ENCODE measurements around the gene CDH12. TPM values are rescaled to one million over a fixed set of nuclear protein-coding genes. Genes with fewer than 3 reads are reported as not detected.
"Not testable (repeated sequence)": the region's sequence is repeated elsewhere in the genome, so short reads cannot be mapped to it uniquely, and the experiment has no call there.

The CDH12 gene
- total RNA-seq, 3 donors from 2014 or later, result 0.33 to 2.6 (median 1.1) TPM

DNA sequence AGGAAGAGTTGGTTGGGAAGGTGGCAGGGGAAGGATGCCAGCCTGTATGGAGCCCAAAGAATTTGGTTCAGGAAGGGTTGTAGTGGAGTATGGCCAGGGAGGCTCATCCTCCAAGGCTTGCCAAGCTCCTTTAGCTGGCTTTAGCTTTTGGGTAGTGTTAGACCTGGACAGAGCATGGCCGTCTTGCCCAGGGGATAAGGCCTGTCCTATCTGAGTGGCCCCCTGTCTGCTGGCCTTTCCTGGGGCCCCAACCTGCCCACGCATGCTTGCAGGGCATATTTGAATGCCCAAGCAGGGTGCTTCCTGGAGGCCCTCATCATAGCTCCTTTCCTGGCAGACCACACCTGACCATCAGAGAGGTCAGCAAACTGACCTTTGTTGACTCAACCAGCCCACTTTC is 227.7 kb downstream of the CDH12 start:
- no peak overlapping the region for H3K4me3 ChIP-seq
- intact Hi-C loops (cut with DNase I; ENCODE audit: low total_unique reads), result no loop called here
- no peak for DNase-seq (ENCODE audit: low spot score in 2 of 2)
- no peaks in the 10 kb centered on the region for H3K9me3 ChIP-seq
- TF ChIP-seq, protein P1, sequence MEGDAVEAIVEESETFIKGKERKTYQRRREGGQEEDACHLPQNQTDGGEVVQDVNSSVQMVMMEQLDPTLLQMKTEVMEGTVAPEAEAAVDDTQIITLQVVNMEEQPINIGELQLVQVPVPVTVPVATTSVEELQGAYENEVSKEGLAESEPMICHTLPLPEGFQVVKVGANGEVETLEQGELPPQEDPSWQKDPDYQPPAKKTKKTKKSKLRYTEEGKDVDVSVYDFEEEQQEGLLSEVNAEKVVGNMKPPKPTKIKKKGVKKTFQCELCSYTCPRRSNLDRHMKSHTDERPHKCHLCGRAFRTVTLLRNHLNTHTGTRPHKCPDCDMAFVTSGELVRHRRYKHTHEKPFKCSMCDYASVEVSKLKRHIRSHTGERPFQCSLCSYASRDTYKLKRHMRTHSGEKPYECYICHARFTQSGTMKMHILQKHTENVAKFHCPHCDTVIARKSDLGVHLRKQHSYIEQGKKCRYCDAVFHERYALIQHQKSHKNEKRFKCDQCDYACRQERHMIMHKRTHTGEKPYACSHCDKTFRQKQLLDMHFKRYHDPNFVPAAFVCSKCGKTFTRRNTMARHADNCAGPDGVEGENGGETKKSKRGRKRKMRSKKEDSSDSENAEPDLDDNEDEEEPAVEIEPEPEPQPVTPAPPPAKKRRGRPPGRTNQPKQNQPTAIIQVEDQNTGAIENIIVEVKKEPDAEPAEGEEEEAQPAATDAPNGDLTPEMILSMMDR (IDR thresholded peaks at IDR 0.05), result no peak
- TF ChIP-seq POLR2A (IDR thresholded peaks at IDR 0.05), result no peak
- TF ChIP-seq POLR2AphosphoS5 (IDR thresholded peaks at IDR 0.05), result no peak
- no peaks in the 10 kb centered on the region for H3K4me1 ChIP-seq
- no peaks in the 10 kb centered on the region for H3K27me3 ChIP-seq
- no peak overlapping the region for H3K27ac ChIP-seq
- no peaks in the 10 kb centered on the region for H3K36me3 ChIP-seq

- intact Hi-C loops (cut with DNase I; ENCODE audit: low total_unique reads), result no loop called here
- H3K4me1 ChIP-seq, result no peaks in the 10 kb centered on the region
- H3K9me3 ChIP-seq, result no peaks in the 10 kb centered on the region
- no peaks in the 10 kb centered on the region for H3K36me3 ChIP-seq
- no peaks in the 10 kb centered on the region for H3K27me3 ChIP-seq
- no peak for DNase-seq (ENCODE audit: low spot score in 2 of 2)
- H3K27ac ChIP-seq, result no peak overlapping the region
- TF ChIP-seq POLR2A (IDR thresholded peaks at IDR 0.05) (no peak), POLR2AphosphoS5 (IDR thresholded peaks at IDR 0.05) (no peak)
- TF ChIP-seq, protein P1 (IDR thresholded peaks at IDR 0.05), result no peak
- H3K4me3 ChIP-seq, result no peak overlapping the region
Measured at GRCh38 chr5:22621084-22621483, 232.1 kb downstream of the CDH12 start.

GRCh38 chr5:22615964-22616363 is 237.2 kb downstream of the CDH12 start:
- H3K27ac ChIP-seq, result no peak overlapping the region
- no peak for TF ChIP-seq POLR2AphosphoS5 (IDR thresholded peaks at IDR 0.05)
- TF ChIP-seq POLR2A (IDR thresholded peaks at IDR 0.05), result no peak
- TF ChIP-seq, protein P1 (IDR thresholded peaks at IDR 0.05), result no peak
- H3K9me3 ChIP-seq, result no peaks in the 10 kb centered on the region
- intact Hi-C loops (cut with DNase I; ENCODE audit: low total_unique reads), result no loop called here
- H3K4me3 ChIP-seq, result no peak overlapping the region
- no peaks in the 10 kb centered on the region for H3K27me3 ChIP-seq
- no peaks in the 10 kb centered on the region for H3K4me1 ChIP-seq
- no peaks in the 10 kb centered on the region for H3K36me3 ChIP-seq
- no peak for DNase-seq (ENCODE audit: low spot score in 2 of 2)

DNA sequence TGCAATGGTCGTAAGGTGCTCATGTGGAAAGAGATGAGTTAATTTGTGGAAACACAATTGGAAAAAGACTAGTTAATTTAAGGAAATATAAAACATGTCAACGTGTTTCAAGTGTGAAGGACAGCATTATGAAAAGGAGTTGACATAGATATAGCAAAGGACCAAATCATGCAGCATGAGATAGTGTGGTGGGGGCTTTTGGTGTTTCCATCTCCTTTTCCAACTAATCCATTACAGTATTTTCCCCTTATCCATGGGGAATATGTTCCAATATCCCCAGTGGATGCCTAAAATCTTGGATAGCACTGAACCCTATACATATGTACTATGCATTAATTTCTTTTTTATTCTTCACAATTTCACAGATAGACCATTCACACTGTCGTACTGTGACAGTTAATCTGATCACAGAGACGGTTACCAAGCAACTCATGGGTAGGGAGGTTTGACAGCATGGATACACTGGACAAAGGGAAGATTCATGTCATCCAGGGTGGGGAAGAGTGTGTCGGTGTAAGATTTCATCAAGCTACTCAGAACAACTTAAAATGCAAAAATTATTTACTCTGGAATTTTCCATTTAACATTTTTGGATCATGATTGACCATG is 238.6 kb downstream of the CDH12 start:
- intact Hi-C loops (cut with DNase I; ENCODE audit: low total_unique reads), result no loop called here
- no peaks in the 10 kb centered on the region for H3K36me3 ChIP-seq
- H3K9me3 ChIP-seq, result no peaks in the 10 kb centered on the region
- H3K4me1 ChIP-seq, result no peaks in the 10 kb centered on the region
- H3K4me3 ChIP-seq, result no peak overlapping the region
- TF ChIP-seq, protein P1 (IDR thresholded peaks at IDR 0.05), result no peak
- TF ChIP-seq POLR2A (IDR thresholded peaks at IDR 0.05) (no peak), POLR2AphosphoS5 (IDR thresholded peaks at IDR 0.05) (no peak)
- no peak overlapping the region for H3K27ac ChIP-seq
- no peaks in the 10 kb centered on the region for H3K27me3 ChIP-seq
- DNase-seq (ENCODE audit: low spot score in 2 of 2), result no peak

DNA sequence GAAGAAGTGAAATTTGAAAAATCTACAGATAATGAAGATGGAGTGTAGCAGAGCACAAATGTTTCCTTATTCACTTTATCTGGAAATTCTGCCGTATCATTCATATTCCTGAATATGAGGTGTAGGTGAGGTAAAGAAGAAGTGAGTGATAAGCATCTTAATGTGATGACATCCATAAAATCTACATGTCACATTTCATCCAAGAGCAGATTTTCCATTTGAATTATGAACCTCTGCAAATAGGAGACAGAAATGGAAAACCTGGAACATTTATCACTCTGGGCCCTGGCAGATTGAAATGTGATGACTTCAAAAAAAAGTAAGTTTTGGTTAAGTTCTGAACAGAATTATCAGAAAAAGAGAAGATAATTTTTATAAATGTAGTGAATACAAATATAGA is 240.2 kb downstream of the CDH12 start:
- Histone ChIP-seq H3K27me3 (no peaks in the 10 kb centered on the region), H3K4me1 (no peaks in the 10 kb centered on the region), H3K4me3 (no peak overlapping the region), H3K27ac (no peak overlapping the region), H3K9me3 (peaks cover 0 to 2% of the 10 kb centered on the region in 2 donors), H3K36me3 (no peaks in the 10 kb centered on the region)
- TF ChIP-seq POLR2AphosphoS5 (IDR thresholded peaks at IDR 0.05), result no peak
- DNase-seq (ENCODE audit: low spot score in 2 of 2), result no peak
- intact Hi-C loops (cut with DNase I; ENCODE audit: low total_unique reads), result no loop called here

- TF ChIP-seq POLR2AphosphoS5 (IDR thresholded peaks at IDR 0.05) (no peak), POLR2A (IDR thresholded peaks at IDR 0.05) (no peak)
- TF ChIP-seq, protein P1 (IDR thresholded peaks at IDR 0.05), result no peak
- H3K36me3 ChIP-seq, result no peaks in the 10 kb centered on the region
- DNase-seq (ENCODE audit: low spot score in 2 of 2), result no peak
- H3K4me3 ChIP-seq, result no peak overlapping the region
- intact Hi-C loops (cut with DNase I; ENCODE audit: low total_unique reads), result no loop called here
- H3K27ac ChIP-seq, result no peak overlapping the region
- peaks cover 8 to 17% of the 10 kb centered on the region in 2 donors for H3K9me3 ChIP-seq
- H3K27me3 ChIP-seq, result no peaks in the 10 kb centered on the region
- H3K4me1 ChIP-seq, result no peaks in the 10 kb centered on the region
Measured at GRCh38 chr5:22611327-22611726, 241.8 kb downstream of the CDH12 start.

- DNase-seq (ENCODE audit: low spot score in 2 of 2); H3K36me3 ChIP-seq; H3K27me3 ChIP-seq; H3K27ac ChIP-seq; H3K4me3 ChIP-seq; intact Hi-C loops (cut with DNase I; ENCODE audit: low total_unique reads); H3K4me1 ChIP-seq: not testable (repeated sequence)
- peaks cover 8 to 17% of the 10 kb centered on the region in 2 donors for H3K9me3 ChIP-seq
Measured at GRCh38 chr5:22607498-22607897, 245.6 kb downstream of the CDH12 start.
